ENCODE results near the gene MTM1.

The MTM1 gene

DNA sequence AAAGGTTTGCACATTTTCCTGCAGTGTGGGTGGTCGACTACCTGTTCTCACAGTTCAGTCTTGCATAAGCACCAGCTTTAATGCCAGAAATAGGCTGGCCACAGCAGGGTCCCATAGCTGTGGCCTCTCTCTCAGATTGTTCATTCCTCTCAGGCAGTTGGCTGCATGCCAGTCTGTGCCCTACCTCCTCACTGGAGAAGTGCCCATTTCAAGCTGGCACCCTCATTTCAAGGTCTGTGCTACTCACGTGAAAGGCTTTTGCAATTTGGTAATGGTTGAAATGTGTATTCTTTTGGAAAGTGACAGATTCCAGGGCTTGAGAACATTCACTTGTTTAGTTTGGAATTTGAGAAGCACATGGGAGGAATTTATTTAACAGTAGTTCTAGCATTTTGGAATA, 95.9 kb downstream of the MTM1 start:
- Histone ChIP-seq H3K4me3 (ENCODE audit: low read depth, low read length) (no peak overlapping the region), H3K9ac (ENCODE audit: low read length) (no peak overlapping the region), H3K9me3 (ENCODE audit: control insufficient read depth, insufficient read depth, low read depth, low read length) (no peaks in the 10 kb centered on the region), H3K4me1 (ENCODE audit: control insufficient read depth, insufficient read depth, low read length) (no peaks in the 10 kb centered on the region), H3K36me3 (ENCODE audit: control insufficient read depth, insufficient read depth, low read length) (peaks cover 48% of the 10 kb centered on the region), H3K27me3 (ENCODE audit: control insufficient read depth, insufficient read depth, low read length) (no peaks in the 10 kb centered on the region; the same call in 1 of the 2 replicates), H3K27ac (ENCODE audit: low read depth, low read length) (no peak overlapping the region)

GRCh38 chrX:150676221-150676620, 107.8 kb downstream of the MTM1 start:
- no peaks in the 10 kb centered on the region for H3K9me3 ChIP-seq (ENCODE audit: control insufficient read depth, insufficient read depth, low read depth, low read length)
- peaks cover 6% of the 10 kb centered on the region; the same call in 1 of the 2 replicates for H3K36me3 ChIP-seq (ENCODE audit: control insufficient read depth, insufficient read depth, low read length)
- H3K4me1 ChIP-seq (ENCODE audit: control insufficient read depth, insufficient read depth, low read length) = no peaks in the 10 kb centered on the region
- no peaks in the 10 kb centered on the region for H3K27me3 ChIP-seq (ENCODE audit: control insufficient read depth, insufficient read depth, low read length)
- no peak overlapping the region for H3K4me3 ChIP-seq (ENCODE audit: low read depth, low read length)
- no peak overlapping the region for H3K9ac ChIP-seq (ENCODE audit: low read length)
- no peak overlapping the region for H3K27ac ChIP-seq (ENCODE audit: low read depth, low read length)

DNA sequence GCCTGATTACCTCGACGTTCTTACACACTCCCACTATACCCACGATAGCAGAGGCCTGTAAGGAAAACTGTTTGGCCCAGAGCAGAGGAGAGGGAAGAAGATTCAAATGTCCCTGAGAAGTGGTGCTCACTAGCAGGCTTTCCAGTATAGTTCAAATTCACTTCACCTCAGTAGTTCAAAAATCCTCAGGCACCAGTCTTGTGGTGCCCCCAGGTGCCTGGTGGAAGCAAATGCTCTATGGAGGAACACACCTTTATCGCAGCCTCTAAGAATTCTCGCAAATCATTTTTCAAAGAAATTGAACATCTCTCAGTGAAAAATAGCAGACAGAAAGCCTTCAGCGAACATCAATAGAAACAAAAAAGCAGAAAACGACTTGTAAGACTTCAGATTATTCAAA, 112.6 kb downstream of the MTM1 start:
- H3K9me3 ChIP-seq (ENCODE audit: control insufficient read depth, insufficient read depth, low read depth, low read length) = no peaks in the 10 kb centered on the region
- no peak overlapping the region for H3K9ac ChIP-seq (ENCODE audit: low read length)
- no peak overlapping the region for H3K4me3 ChIP-seq (ENCODE audit: low read depth, low read length)
- no peaks in the 10 kb centered on the region for H3K4me1 ChIP-seq (ENCODE audit: control insufficient read depth, insufficient read depth, low read length)
- no peaks in the 10 kb centered on the region for H3K36me3 ChIP-seq (ENCODE audit: control insufficient read depth, insufficient read depth, low read length)
- H3K27ac ChIP-seq (ENCODE audit: low read depth, low read length) = no peak overlapping the region
- no peaks in the 10 kb centered on the region for H3K27me3 ChIP-seq (ENCODE audit: control insufficient read depth, insufficient read depth, low read length)

DNA sequence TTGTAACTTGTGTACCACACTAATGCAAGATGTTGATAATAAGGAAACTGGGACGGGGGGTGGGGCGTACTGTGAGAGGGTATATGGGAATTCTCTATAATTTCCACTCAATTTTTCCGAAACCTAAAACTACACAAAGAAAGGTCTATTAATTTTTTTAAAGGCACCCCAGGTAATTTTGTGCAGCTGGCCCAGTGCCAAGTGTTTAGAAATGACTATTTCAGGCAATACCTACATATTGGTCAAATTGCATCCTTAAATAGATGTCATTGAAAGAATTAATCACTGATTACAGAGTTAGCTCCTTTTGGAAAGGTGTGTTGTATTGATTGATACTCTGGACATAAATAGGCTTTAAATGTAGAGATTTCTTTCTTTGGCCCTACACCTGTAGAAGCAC, 114.7 kb downstream of the MTM1 start:
- H3K4me1 ChIP-seq (ENCODE audit: control insufficient read depth, insufficient read depth, low read length) = peaks cover 6% of the 10 kb centered on the region
- H3K36me3 ChIP-seq (ENCODE audit: control insufficient read depth, insufficient read depth, low read length) = no peaks in the 10 kb centered on the region
- H3K27ac ChIP-seq (ENCODE audit: low read depth, low read length) = no peak overlapping the region
- H3K9ac ChIP-seq (ENCODE audit: low read length) = no peak overlapping the region
- no peaks in the 10 kb centered on the region for H3K27me3 ChIP-seq (ENCODE audit: control insufficient read depth, insufficient read depth, low read length)
- no peak overlapping the region for H3K4me3 ChIP-seq (ENCODE audit: low read depth, low read length)
- no peaks in the 10 kb centered on the region for H3K9me3 ChIP-seq (ENCODE audit: control insufficient read depth, insufficient read depth, low read depth, low read length)

- H3K4me1 ChIP-seq (ENCODE audit: control insufficient read depth, insufficient read depth, low read length) = peaks cover 8% of the 10 kb centered on the region
- H3K27me3 ChIP-seq (ENCODE audit: control insufficient read depth, insufficient read depth, low read length) = no peaks in the 10 kb centered on the region
- H3K4me3 ChIP-seq (ENCODE audit: low read depth, low read length) = no peak overlapping the region
- H3K9ac ChIP-seq (ENCODE audit: low read length) = no peak overlapping the region
- no peaks in the 10 kb centered on the region for H3K36me3 ChIP-seq (ENCODE audit: control insufficient read depth, insufficient read depth, low read length)
- H3K9me3 ChIP-seq (ENCODE audit: control insufficient read depth, insufficient read depth, low read depth, low read length) = no peaks in the 10 kb centered on the region
- H3K27ac ChIP-seq (ENCODE audit: low read depth, low read length) = no peak overlapping the region
Observed at GRCh38 chrX:150683536-150684146, 115.2 kb downstream of the MTM1 start.

- no peak overlapping the region for H3K4me3 ChIP-seq (ENCODE audit: low read depth, low read length)
- no peaks in the 10 kb centered on the region for H3K36me3 ChIP-seq (ENCODE audit: control insufficient read depth, insufficient read depth, low read length)
- peaks cover 11% of the 10 kb centered on the region; the same call in 1 of the 2 replicates for H3K9me3 ChIP-seq (ENCODE audit: control insufficient read depth, insufficient read depth, low read depth, low read length)
- H3K9ac ChIP-seq (ENCODE audit: low read length) = peak overlapping the region; percentile 5
- H3K4me1 ChIP-seq (ENCODE audit: control insufficient read depth, insufficient read depth, low read length) = peaks cover 21% of the 10 kb centered on the region
- H3K27me3 ChIP-seq (ENCODE audit: control insufficient read depth, insufficient read depth, low read length) = no peaks in the 10 kb centered on the region
- no peak overlapping the region; the same call in 1 of the 2 replicates for H3K27ac ChIP-seq (ENCODE audit: low read depth, low read length)
Observed at GRCh38 chrX:150688911-150689451, 120.6 kb downstream of the MTM1 start.

DNA sequence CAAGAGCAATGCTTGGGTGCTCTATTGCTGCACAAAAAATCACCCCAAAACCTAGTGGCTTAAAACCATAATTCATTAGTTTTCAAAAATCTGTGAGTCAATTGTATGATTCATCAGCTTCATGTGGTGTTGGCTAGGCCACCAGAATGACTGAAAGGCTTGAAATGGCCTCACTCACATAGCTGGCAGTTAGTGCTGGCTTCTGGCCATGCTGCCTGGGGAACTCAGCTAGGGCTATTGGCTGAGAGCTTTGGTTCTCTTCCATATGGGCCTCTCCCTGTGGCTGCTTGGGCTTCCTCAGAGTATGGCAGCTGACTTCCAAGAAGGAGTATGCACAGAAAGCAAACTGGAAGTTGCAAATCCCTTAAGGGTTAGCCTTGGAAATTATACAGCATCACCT, 121.7 kb downstream of the MTM1 start:
- Histone ChIP-seq H3K9me3 (ENCODE audit: control insufficient read depth, insufficient read depth, low read depth, low read length) (peaks cover 11% of the 10 kb centered on the region; the same call in 1 of the 2 replicates), H3K27ac (ENCODE audit: low read depth, low read length) (no peak overlapping the region), H3K27me3 (ENCODE audit: control insufficient read depth, insufficient read depth, low read length) (no peaks in the 10 kb centered on the region), H3K9ac (ENCODE audit: low read length) (no peak overlapping the region), H3K4me1 (ENCODE audit: control insufficient read depth, insufficient read depth, low read length) (peaks cover 25% of the 10 kb centered on the region), H3K4me3 (ENCODE audit: low read depth, low read length) (no peak overlapping the region), H3K36me3 (ENCODE audit: control insufficient read depth, insufficient read depth, low read length) (no peaks in the 10 kb centered on the region)

GRCh38 chrX:150692296-150692695, 123.9 kb downstream of the MTM1 start:
- H3K9me3 ChIP-seq (ENCODE audit: control insufficient read depth, insufficient read depth, low read depth, low read length) = peaks cover 11% of the 10 kb centered on the region; the same call in 1 of the 2 replicates
- peaks cover 23% of the 10 kb centered on the region for H3K4me1 ChIP-seq (ENCODE audit: control insufficient read depth, insufficient read depth, low read length)
- H3K27me3 ChIP-seq (ENCODE audit: control insufficient read depth, insufficient read depth, low read length) = no peaks in the 10 kb centered on the region
- no peak overlapping the region for H3K27ac ChIP-seq (ENCODE audit: low read depth, low read length)
- H3K36me3 ChIP-seq (ENCODE audit: control insufficient read depth, insufficient read depth, low read length) = no peaks in the 10 kb centered on the region
- H3K4me3 ChIP-seq (ENCODE audit: low read depth, low read length) = peak overlapping the region; percentile 87
- H3K9ac ChIP-seq (ENCODE audit: low read length) = no peak overlapping the region

DNA sequence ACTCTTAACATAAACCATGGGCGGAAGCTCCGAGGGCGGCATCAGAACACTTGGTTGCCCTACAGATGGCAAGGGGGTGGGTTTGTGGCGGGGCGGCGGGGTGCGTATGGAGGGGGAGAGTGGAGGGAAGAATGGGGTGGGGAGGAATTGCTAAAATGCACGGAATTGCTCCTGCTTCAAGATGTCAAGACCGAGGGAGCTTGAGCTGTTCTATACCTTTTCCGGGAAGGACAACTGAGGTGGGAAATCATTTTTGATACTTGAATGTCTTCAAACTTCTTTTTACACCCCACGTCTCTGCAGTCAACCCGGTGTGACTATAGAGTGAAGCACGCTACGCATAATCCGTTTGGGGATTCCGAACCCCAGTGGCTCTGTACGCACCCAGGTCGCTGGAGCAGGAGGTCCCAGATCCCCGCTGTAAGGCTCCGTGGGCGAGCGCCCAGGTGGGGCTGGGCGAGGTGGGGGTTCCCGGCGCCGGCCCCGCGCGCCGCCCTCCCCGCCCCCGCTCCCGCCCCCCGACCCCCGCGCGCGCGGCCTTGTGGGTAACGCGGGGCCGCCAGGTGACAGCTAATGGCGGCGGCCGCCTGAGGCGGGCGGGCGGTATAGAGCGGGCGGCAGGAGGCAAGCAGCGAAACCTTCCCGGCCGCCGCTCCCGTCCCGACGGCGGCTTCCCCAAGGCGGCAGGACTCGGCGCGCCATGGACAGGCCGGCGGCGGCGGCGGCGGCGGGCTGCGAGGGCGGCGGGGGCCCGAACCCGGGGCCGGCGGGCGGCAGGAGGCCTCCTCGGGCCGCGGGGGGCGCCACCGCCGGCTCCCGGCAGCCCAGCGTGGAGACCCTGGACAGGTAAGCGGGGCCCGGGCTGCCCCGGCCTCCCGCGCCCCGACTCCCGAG, 124.7 kb downstream of the MTM1 start, which contains the start of gene MTMR1:
TSS of gene MTMR1 (plus strand) at position 566 of the 894 bp plus-strand sequence. CDS start at position 701, 135 bp downstream.
- peaks cover 11% of the 10 kb centered on the region; the same call in 1 of the 2 replicates for H3K9me3 ChIP-seq (ENCODE audit: control insufficient read depth, insufficient read depth, low read depth, low read length)
- H3K4me1 ChIP-seq (ENCODE audit: control insufficient read depth, insufficient read depth, low read length) = peaks cover 18% of the 10 kb centered on the region
- peak within 1 kb of the TSS; percentile 80 for H3K9ac ChIP-seq (ENCODE audit: low read length)
- H3K27ac ChIP-seq (ENCODE audit: low read depth, low read length) = peak within 1 kb of the TSS; percentile 42; the same call in 1 of the 2 replicates
- no peaks in the 10 kb centered on the region for H3K27me3 ChIP-seq (ENCODE audit: control insufficient read depth, insufficient read depth, low read length)
- no peaks in the 10 kb centered on the region for H3K36me3 ChIP-seq (ENCODE audit: control insufficient read depth, insufficient read depth, low read length)
- H3K4me3 ChIP-seq (ENCODE audit: low read depth, low read length) = peak within 1 kb of the TSS; percentile 87

- Histone ChIP-seq H3K27me3 (ENCODE audit: control insufficient read depth, insufficient read depth, low read length) (no peaks in the 10 kb centered on the region), H3K27ac (ENCODE audit: low read depth, low read length) (no peak overlapping the region), H3K4me3 (ENCODE audit: low read depth, low read length) (peak overlapping the region; percentile 59), H3K4me1 (ENCODE audit: control insufficient read depth, insufficient read depth, low read length) (peaks cover 14% of the 10 kb centered on the region), H3K9me3 (ENCODE audit: control insufficient read depth, insufficient read depth, low read depth, low read length) (peaks cover 11% of the 10 kb centered on the region; the same call in 1 of the 2 replicates), H3K9ac (ENCODE audit: low read length) (peak overlapping the region; percentile 57), H3K36me3 (ENCODE audit: control insufficient read depth, insufficient read depth, low read length) (no peaks in the 10 kb centered on the region)
Observed at GRCh38 chrX:150693725-150694574, 125.5 kb downstream of the MTM1 start.
